Caco-2 (cell line): ENCODE data around the gene MEST. TPM values are rescaled to one million over a fixed set of nuclear protein-coding genes. Genes with fewer than 3 reads are reported as not detected.

Experiments
- BruUV-seq: library from RNA; stranded (reverse); fragments of 400-500 nt; replicated peaks from 2 replicates; lab custom pipeline; 2021; lab: Mats Ljungman, UMichigan
- CTCF ChIA-PET: fragments of 300-600 bp; sonication (Branson Sonifier 250); formaldehyde crosslinking; loops from one replicate; lab custom pipeline; 2022; ENCODE audit warnings: antibody characterized with exemption; lab: Charles Lee
- POLR2A ChIA-PET: fragments of 300-600 bp; sonication (Branson Sonifier 250); formaldehyde crosslinking; loops from one replicate; lab custom pipeline; 2022; ENCODE audit warnings: antibody characterized with exemption; lab: Charles Lee
- DNase-seq, 2 experiments: peaks; one replicate each; pipeline versions ENCODE4 v3.0.0 to v3.0.0-alpha.2; 2020 to 2022
- H3K27me3 ChIP-seq: replicated peaks from 2 replicates; pipeline ENCODE4 v1.6.0; 2011; ENCODE audit warnings: low read length; ENCODE audit not compliant: control insufficient read depth, insufficient read depth
- H3K36me3 ChIP-seq: 2 replicates; pipeline ENCODE4 v1.5.1; 2011; ENCODE audit warnings: low read length; ENCODE audit not compliant: control insufficient read depth, insufficient read depth
- H3K4me1 ChIP-seq: fragments of 250-450 bp; sonication (Bioruptor Pico); 2 replicates; pipeline ENCODE4 v1.5.1; 2020; ENCODE audit warnings: mild to moderate bottlenecking
- H3K4me3 ChIP-seq: 2 replicates; pipeline ENCODE4 v1.5.1; 2011; ENCODE audit warnings: low read depth, mild to moderate bottlenecking, control low read depth, low read length
- H3K9me3 ChIP-seq: fragments of 250-450 bp; sonication (Bioruptor Pico); 2 replicates; pipeline ENCODE4 v1.5.1; 2020; ENCODE audit warnings: mild to moderate bottlenecking, moderate library complexity
- H3K27ac Mint-ChIP-seq: one replicate; pipeline ENCODE4 v1.8.0; 2022; ENCODE audit warnings: mixed read lengths; ENCODE audit not compliant: unreplicated experiment
- H3K27me3 Mint-ChIP-seq: one replicate; pipeline ENCODE4 v1.8.0; 2022; ENCODE audit warnings: mixed read lengths; ENCODE audit not compliant: insufficient read depth, unreplicated experiment
- H3K36me3 Mint-ChIP-seq: one replicate; pipeline ENCODE4 v1.8.0; 2022; ENCODE audit warnings: mild to moderate bottlenecking, mixed read lengths; ENCODE audit not compliant: insufficient read depth, unreplicated experiment
- H3K4me1 Mint-ChIP-seq: one replicate; pipeline ENCODE4 v1.8.0; 2022; ENCODE audit warnings: low read depth, mixed read lengths; ENCODE audit not compliant: unreplicated experiment
- H3K4me3 Mint-ChIP-seq: one replicate; pipeline ENCODE4 v1.8.0; 2022; ENCODE audit warnings: mild to moderate bottlenecking, moderate library complexity, mixed read lengths; ENCODE audit not compliant: unreplicated experiment
- H3K9me3 Mint-ChIP-seq: one replicate; pipeline ENCODE4 v1.8.0; 2022; ENCODE audit warnings: mixed read lengths; ENCODE audit not compliant: unreplicated experiment
- intact Hi-C: fragments of 100-400 bp; cut with micrococcal nuclease; formaldehyde crosslinking; loops from one replicate; pipeline ENCODE4 v1.10.0; 2022; ENCODE audit not compliant: unreplicated experiment
- total RNA-seq: library from RNA; stranded (reverse); gene quantifications from 2 replicates; pipeline ENCODE4 v1.2.3, GENCODE V29; 2022
- TF ChIP-seq, protein P1 (sequence below), 2 experiments: fragments of 200-600 bp in 1 of 2; IDR thresholded peaks; 1 replicate in 1 of 2; 2 replicates in 1 of 2; pipeline versions ENCODE4 v1.5.1 to v1.8.0; 2011 to 2022; ENCODE audit warnings: antibody characterized with exemption in 1 of 2, control low read depth in 1 of 2, inconsistent platforms in 1 of 2, low read depth in 1 of 2, low read length in 1 of 2, mild to moderate bottlenecking in 1 of 2, moderate library complexity in 1 of 2; ENCODE audit not compliant: insufficient read depth in 1 of 2, severe bottlenecking in 1 of 2, unreplicated experiment in 1 of 2

The MEST gene
- total RNA-seq, 1 experiment from 2014 or later, result 270 TPM

DNA sequence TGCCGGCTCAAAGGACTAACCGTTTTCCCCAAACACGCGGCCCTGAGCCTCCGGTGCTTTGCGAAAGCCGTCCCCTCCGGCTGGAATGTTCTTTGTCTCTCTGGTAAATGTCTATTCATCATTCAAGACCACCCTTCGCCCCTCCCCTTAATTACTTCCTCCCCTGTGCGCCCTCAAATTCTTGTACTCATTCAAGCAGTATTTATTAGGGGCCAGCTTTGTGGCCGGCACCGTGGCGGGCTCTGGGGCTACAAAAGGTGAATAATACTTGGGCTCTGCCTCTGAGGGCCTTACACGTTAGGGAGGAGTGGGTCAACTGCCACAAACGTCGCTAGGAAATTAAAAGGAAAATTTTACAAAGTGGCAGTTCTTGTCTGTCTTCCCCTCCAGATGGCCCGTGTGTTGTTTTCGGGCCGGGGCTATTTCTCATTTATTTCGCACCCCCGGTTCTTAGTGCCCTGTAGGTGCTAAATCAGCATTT is 1.5 kb upstream of the MEST start:
- CTCF ChIA-PET, result no interaction called here
- no peak for DNase-seq
- Histone ChIP-seq H3K4me3 (no peak overlapping the region), H3K4me1 (peaks cover 48% of the 10 kb centered on the region), H3K9me3 (0 out of 2 replicates have a peak, but pooled peaks cover 3% of the 10 kb centered on the region), H3K27me3 (no peaks in the 10 kb centered on the region), H3K36me3 (peaks cover 2% of the 10 kb centered on the region)
- Mint-ChIP-seq H3K36me3 (peaks cover 49% of the 10 kb centered on the region), H3K27ac (peak overlapping the region; percentile 89), H3K4me3 (peak overlapping the region; percentile 37), H3K4me1 (peaks cover 37% of the 10 kb centered on the region), H3K9me3 (no peaks in the 10 kb centered on the region), H3K27me3 (no peaks in the 10 kb centered on the region)
- intact Hi-C loops, result no loop called here
- TF ChIP-seq, protein P1, sequence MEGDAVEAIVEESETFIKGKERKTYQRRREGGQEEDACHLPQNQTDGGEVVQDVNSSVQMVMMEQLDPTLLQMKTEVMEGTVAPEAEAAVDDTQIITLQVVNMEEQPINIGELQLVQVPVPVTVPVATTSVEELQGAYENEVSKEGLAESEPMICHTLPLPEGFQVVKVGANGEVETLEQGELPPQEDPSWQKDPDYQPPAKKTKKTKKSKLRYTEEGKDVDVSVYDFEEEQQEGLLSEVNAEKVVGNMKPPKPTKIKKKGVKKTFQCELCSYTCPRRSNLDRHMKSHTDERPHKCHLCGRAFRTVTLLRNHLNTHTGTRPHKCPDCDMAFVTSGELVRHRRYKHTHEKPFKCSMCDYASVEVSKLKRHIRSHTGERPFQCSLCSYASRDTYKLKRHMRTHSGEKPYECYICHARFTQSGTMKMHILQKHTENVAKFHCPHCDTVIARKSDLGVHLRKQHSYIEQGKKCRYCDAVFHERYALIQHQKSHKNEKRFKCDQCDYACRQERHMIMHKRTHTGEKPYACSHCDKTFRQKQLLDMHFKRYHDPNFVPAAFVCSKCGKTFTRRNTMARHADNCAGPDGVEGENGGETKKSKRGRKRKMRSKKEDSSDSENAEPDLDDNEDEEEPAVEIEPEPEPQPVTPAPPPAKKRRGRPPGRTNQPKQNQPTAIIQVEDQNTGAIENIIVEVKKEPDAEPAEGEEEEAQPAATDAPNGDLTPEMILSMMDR (IDR thresholded peaks at IDR 0.05; ENCODE audit: insufficient read depth in 1 of 2, low read depth in 1 of 2, low read length in 1 of 2, severe bottlenecking in 1 of 2, unreplicated experiment in 1 of 2), result no peak
- no TSS peak for BruUV-seq
- POLR2A ChIA-PET, result no interaction called here

DNA sequence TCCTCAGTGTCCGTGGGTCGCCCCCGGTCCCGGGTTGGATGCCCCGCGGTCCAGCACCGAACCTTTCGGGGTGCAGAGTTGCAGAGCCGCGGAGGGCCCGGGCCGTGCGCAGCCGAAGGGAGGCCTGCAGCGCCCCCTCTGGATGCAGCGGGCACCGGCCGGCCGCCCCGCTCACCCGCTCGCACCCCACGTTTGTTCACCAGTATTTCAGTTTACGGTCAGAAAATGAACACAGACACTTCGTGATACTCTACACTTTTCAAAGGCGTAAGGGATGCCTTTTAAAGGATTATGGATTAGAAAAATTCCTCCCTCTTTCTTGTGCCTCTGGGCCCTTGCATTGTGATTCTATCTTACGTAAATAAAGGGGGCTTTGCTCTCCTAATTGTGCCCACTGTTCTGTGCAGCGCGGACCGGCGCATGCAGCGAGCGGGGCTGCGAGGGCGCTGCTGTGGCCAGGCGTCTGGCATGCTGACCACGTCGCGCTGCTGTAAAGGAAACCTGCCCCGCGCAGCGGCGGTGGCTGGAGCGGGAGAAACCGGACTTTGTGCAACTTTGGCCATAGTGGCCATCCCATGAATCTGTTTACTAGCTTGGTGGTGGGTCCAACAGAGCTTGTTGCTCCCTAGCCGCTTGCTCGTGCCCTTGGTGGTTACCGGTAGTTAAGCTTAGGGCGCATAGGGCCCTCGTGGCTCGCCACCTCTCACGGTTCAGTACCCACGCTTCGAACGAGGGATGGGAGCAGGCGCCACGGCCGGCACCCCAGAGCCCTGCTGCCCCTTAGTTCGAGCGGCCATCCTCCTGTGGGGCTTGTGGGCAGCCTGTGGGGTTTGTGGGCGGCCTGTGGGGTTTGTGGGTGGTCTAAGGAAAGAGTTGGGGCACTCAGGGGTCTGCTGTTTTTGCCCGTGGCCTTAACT is 739 bp upstream of the MEST start:
- no TSS peak for BruUV-seq
- H3K36me3 ChIP-seq, result peaks cover 2% of the 10 kb centered on the region
- Mint-ChIP-seq H3K27ac (peak overlapping the region; percentile 70), H3K36me3 (peaks cover 45% of the 10 kb centered on the region), H3K9me3 (no peaks in the 10 kb centered on the region), H3K4me1 (peaks cover 34% of the 10 kb centered on the region), H3K27me3 (no peaks in the 10 kb centered on the region), H3K4me3 (no peak overlapping the region)
- TF ChIP-seq, protein P1 (IDR thresholded peaks at IDR 0.05; ENCODE audit: insufficient read depth in 1 of 2, low read depth in 1 of 2, low read length in 1 of 2, severe bottlenecking in 1 of 2, unreplicated experiment in 1 of 2), result peak in 1 of 2 experiments; percentile 20
- H3K4me1 ChIP-seq, result peaks cover 47% of the 10 kb centered on the region
- CTCF ChIA-PET, result no interaction called here
- H3K9me3 ChIP-seq, result 0 out of 2 replicates have a peak, but pooled peaks cover 3% of the 10 kb centered on the region
- no peaks in the 10 kb centered on the region for H3K27me3 ChIP-seq
- no peak overlapping the region for H3K4me3 ChIP-seq
- no peak for DNase-seq
- intact Hi-C loops, result no loop called here
- POLR2A ChIA-PET, result no interaction called here

DNA sequence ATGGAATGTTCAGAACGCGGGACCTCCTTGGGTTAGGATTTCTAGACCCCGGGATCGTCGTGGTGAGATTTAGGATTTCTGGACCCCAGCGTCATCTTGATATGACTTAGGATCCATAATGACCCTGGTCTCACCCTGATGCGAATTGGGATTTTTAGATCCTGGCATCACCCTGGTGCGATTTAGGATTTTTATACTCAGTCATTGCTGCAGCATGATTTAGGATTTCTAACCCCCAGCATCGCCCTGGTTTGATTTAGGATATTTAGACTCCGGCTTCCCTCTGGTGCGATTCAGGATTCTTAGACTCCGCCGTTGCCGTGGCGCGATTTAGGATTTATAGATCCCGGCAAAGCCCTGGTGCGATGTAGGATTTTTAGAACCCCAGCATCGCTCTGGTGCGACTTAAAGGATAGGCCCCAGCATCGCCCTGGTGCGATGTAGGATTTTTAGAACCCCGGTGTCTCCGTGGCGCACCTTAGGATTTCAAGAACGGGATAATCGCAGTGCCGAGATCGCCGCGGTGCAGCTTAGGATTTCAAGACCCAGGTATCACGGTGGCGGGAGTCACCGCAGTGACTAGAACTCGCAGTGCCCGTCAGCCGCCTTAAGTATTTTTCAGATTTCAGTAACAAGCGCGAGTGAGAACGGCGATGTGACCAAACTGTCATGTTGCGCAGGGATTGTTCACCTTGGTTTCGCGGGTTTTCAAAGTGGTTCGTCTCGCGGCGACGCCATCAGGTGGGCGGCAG is 814 bp downstream of the MEST start:
- CTCF ChIA-PET, result no interaction called here
- intact Hi-C loops, result no loop called here
- Mint-ChIP-seq H3K4me1 (peaks cover 26% of the 10 kb centered on the region), H3K9me3 (no peaks in the 10 kb centered on the region), H3K36me3 (peaks cover 46% of the 10 kb centered on the region), H3K27me3 (no peaks in the 10 kb centered on the region), H3K4me3 (no peak overlapping the region), H3K27ac (no peak overlapping the region)
- no peaks in the 10 kb centered on the region for H3K27me3 ChIP-seq
- no peak for DNase-seq
- H3K36me3 ChIP-seq, result peaks cover 2% of the 10 kb centered on the region
- TF ChIP-seq, protein P1 (IDR thresholded peaks at IDR 0.05; ENCODE audit: insufficient read depth in 1 of 2, low read depth in 1 of 2, low read length in 1 of 2, severe bottlenecking in 1 of 2, unreplicated experiment in 1 of 2), result no peak
- 0 out of 2 replicates have a peak, but pooled peaks cover 3% of the 10 kb centered on the region for H3K9me3 ChIP-seq
- POLR2A ChIA-PET, result no interaction called here
- BruUV-seq, result no TSS peak
- no peak overlapping the region for H3K4me3 ChIP-seq
- peaks cover 41% of the 10 kb centered on the region for H3K4me1 ChIP-seq
